GM19452 (cell line): ENCODE results near the gene COX20.

ENCODE experiments used
- ATAC-seq: cut with Tn5 transposase; IDR thresholded peaks from one replicate; pipeline ENCODE4 v1.9.1; 2021; ENCODE audit not compliant: unreplicated experiment

The COX20 gene

DNA sequence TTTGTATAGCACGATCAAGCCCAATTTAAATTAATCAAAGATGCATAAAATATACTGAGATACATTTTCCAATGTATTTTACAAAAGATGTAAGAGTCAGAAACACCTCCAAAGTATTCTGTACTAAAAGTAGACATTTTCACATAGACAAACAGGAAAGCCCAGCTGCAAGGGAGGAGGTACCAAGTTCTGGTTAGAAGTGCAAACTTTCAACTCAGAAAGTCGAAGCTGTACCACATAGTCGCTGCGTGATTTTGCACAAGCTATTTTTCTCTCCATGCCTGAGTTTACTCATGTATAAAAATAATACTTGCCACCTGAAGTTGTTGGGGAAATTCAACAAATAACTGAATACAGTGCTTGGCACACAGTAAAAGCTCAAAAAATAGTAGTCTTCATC is 34.5 kb downstream of the COX20 start:
- no peak for ATAC-seq

DNA sequence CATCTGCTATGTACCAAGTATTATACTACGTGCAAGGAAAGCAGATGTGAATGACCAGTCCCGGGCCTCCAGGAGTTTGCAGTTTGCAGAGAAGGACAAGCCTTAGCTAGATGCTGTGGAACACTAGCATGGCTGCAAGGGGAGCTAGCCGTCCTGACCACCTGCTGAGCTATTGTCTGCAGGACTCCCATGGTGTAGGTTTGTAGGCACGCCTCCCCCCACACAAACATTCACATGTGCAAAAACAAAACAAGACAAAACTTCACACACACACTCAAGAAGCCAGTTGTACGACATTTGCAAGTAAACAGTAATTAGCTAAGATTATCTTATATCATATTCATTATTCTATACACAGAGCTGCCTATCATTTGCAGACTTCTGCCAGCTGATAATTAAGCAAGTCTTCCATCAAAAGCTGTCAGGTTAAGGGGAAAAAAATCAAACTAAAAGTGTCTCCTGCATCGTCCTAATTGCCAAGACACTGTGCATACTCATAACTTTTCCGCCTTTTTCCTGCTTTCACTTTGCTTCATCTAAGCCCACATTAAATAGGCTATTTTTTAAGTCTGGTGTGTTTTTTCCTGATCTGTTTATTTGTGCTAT is 39.6 kb downstream of the COX20 start:
- no peak for ATAC-seq

- no peak for ATAC-seq
Observed at GRCh38 chr1:244876228-244876910, 40.9 kb downstream of the COX20 start.

- no peak for ATAC-seq
Observed at GRCh38 chr1:244878681-244879080, 43.2 kb downstream of the COX20 start.

DNA sequence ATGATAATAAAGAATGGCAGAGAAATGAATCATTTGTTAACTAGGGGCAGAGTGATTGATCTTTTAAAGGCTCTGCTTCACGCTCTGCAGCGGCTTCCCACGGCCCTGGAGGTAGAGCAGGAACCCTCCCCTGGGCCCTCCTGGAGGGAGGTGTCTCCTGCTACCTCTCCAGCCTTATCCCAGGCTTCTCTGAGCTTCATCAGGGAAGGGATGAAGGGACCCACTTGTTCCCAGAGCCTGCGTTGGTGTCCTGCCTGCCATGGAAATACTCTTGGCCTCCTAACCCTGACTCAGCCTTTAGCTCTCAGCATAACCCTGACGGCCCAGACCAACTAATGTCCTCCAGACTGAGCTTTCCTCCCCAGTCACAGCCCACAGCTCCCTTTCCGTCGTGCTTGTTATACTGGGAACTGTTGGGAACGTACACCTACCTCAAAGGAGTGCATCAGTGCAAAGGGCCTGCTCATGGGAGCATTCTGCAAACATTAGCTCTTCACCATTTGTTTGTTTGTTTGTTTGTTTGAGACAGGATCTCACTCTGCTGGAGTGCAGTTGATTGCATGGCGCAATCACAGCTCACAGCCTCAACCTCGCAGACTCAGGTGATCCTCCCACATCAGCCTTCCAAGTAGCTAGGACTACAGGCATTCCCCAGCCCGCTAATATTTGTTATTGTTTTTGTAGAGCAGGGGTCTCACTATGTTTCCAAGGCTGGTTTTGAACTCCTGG is 46.3 kb downstream of the COX20 start:
- no peak for ATAC-seq

GRCh38 chr1:244887281-244887680 is 51.8 kb downstream of the COX20 start:
- no peak for ATAC-seq

- no peak for ATAC-seq
Observed at GRCh38 chr1:244893836-244894235, 58.4 kb downstream of the COX20 start.
